H1 (cell line): ENCODE results near the gene AATK. TPM values are rescaled to one million over a fixed set of nuclear protein-coding genes. Genes with fewer than 3 reads are reported as not detected.

Experiments used
- CHD2 ChIP-seq: IDR thresholded peaks from 2 replicates; pipeline ENCODE4 v1.6.1; 2012; ENCODE audit warnings: low read length, improper control_type of control experiment
- NRF1 ChIP-seq: IDR thresholded peaks from 2 replicates; pipeline ENCODE4 v1.6.1; 2011; ENCODE audit warnings: mild to moderate bottlenecking, low read depth, low read length, improper control_type of control experiment
- PHF8 ChIP-seq: fragments of 200-600 bp; sonication (generic); conservative IDR thresholded peaks from 2 replicates; pipeline ENCODE4 v1.7.1; 2012; ENCODE audit warnings: low read depth, mild to moderate bottlenecking, inconsistent platforms, low read length, moderate library complexity
- SIN3A ChIP-seq, 2 experiments: IDR thresholded peaks in 1 of 2; conservative IDR thresholded peaks in 1 of 2; 2 replicates each; pipeline ENCODE4 v1.6.1; 2011 to 2012; ENCODE audit warnings: low read length in 2 of 2, improper control_type of control experiment in 1 of 2, low read depth in 1 of 2, mild to moderate bottlenecking in 1 of 2
- SIRT6 ChIP-seq: IDR thresholded peaks from one replicate; pipeline ENCODE4 v1.7.1; 2012; ENCODE audit warnings: low read length, inconsistent platforms
- TAF7 ChIP-seq: optimal IDR thresholded peaks from 2 replicates; pipeline ENCODE3; 2011; ENCODE audit warnings: low read depth, mild to moderate bottlenecking, inconsistent platforms, low read length, moderate library complexity, borderline replicate concordance
- ZNF274 ChIP-seq: IDR thresholded peaks from 2 replicates; pipeline ENCODE4 v1.7.0; 2012; ENCODE audit warnings: low read length, borderline replicate concordance; ENCODE audit errors: extremely low read depth
- polyA plus RNA-seq, 7 experiments: library from polyadenylated mRNA; depleted of rRNA in 3 of 7; stranded (reverse) in 5 of 7; unstranded in 2 of 7; fragments of >200 nt in 5 of 7; fragments of 200-250 nt in 2 of 7; gene quantifications; 1 replicate in 5 of 7; 2 replicates in 1 of 7; 4 replicates in 1 of 7; pipeline versions ENCODE4 v1.2.1 to v1.2.3, GENCODE V29; 2011 to 2013; ENCODE audit warnings: missing spikeins in 2 of 7, mixed read lengths in 2 of 7
- total RNA-seq: library from RNA; stranded (reverse); fragmentation: NEBNext Ultra II Directional; extraction: Animal tissue kit (Norgen Biotek cat#: 25700); gene quantifications from 2 replicates; pipeline ENCODE4 v1.2.1, GENCODE V29; 2021
- TF ChIP-seq, protein P1 (sequence below): fragments of 300-600 bp; sonication (generic); IDR thresholded peaks from 2 replicates; pipeline ENCODE4 v1.7.1; 2012; ENCODE audit warnings: low read length, moderate library complexity, mild to moderate bottlenecking, inconsistent platforms; ENCODE audit not compliant: insufficient replicate concordance

The AATK gene
- total and polyA plus RNA-seq, 2 of the 8 experiments (the other 6 are each of a cell fraction or from before 2014, with no cell fraction given): 1.7 to 3.5 TPM

DNA sequence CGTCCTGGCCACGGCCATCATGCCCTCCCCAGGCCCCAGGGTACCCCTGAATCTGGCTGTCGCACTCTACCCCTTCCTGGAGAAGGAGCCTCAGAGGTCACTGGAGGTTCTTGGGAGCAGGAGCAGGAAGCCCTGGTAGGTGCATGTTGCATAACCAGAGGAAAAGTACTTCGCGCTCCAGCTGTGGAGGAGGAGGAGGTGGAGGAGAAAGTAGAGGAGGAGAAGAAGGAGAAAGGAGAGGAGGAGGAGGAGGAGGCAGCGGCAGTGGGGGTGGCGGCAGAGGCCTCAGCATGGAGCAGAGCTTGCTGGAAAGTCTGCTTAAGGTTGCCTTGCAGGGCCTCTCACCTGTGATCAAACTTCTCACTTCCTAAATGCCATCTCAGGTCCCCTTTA is 69.3 kb downstream of the AATK start (continued):
- TF ChIP-seq PHF8 (no peak), NRF1 (no peak), CHD2 (no peak), SIN3A (conservative IDR thresholded peaks at IDR 0.05 in 1 of 2, IDR thresholded peaks at IDR 0.05 in 1 of 2; ENCODE audit: low read depth in 1 of 2, low read length in 2 of 2) (no peak), TAF7 (no peak), ZNF274 (no peak), SIRT6 (no peak)
- TF ChIP-seq, protein P1, sequence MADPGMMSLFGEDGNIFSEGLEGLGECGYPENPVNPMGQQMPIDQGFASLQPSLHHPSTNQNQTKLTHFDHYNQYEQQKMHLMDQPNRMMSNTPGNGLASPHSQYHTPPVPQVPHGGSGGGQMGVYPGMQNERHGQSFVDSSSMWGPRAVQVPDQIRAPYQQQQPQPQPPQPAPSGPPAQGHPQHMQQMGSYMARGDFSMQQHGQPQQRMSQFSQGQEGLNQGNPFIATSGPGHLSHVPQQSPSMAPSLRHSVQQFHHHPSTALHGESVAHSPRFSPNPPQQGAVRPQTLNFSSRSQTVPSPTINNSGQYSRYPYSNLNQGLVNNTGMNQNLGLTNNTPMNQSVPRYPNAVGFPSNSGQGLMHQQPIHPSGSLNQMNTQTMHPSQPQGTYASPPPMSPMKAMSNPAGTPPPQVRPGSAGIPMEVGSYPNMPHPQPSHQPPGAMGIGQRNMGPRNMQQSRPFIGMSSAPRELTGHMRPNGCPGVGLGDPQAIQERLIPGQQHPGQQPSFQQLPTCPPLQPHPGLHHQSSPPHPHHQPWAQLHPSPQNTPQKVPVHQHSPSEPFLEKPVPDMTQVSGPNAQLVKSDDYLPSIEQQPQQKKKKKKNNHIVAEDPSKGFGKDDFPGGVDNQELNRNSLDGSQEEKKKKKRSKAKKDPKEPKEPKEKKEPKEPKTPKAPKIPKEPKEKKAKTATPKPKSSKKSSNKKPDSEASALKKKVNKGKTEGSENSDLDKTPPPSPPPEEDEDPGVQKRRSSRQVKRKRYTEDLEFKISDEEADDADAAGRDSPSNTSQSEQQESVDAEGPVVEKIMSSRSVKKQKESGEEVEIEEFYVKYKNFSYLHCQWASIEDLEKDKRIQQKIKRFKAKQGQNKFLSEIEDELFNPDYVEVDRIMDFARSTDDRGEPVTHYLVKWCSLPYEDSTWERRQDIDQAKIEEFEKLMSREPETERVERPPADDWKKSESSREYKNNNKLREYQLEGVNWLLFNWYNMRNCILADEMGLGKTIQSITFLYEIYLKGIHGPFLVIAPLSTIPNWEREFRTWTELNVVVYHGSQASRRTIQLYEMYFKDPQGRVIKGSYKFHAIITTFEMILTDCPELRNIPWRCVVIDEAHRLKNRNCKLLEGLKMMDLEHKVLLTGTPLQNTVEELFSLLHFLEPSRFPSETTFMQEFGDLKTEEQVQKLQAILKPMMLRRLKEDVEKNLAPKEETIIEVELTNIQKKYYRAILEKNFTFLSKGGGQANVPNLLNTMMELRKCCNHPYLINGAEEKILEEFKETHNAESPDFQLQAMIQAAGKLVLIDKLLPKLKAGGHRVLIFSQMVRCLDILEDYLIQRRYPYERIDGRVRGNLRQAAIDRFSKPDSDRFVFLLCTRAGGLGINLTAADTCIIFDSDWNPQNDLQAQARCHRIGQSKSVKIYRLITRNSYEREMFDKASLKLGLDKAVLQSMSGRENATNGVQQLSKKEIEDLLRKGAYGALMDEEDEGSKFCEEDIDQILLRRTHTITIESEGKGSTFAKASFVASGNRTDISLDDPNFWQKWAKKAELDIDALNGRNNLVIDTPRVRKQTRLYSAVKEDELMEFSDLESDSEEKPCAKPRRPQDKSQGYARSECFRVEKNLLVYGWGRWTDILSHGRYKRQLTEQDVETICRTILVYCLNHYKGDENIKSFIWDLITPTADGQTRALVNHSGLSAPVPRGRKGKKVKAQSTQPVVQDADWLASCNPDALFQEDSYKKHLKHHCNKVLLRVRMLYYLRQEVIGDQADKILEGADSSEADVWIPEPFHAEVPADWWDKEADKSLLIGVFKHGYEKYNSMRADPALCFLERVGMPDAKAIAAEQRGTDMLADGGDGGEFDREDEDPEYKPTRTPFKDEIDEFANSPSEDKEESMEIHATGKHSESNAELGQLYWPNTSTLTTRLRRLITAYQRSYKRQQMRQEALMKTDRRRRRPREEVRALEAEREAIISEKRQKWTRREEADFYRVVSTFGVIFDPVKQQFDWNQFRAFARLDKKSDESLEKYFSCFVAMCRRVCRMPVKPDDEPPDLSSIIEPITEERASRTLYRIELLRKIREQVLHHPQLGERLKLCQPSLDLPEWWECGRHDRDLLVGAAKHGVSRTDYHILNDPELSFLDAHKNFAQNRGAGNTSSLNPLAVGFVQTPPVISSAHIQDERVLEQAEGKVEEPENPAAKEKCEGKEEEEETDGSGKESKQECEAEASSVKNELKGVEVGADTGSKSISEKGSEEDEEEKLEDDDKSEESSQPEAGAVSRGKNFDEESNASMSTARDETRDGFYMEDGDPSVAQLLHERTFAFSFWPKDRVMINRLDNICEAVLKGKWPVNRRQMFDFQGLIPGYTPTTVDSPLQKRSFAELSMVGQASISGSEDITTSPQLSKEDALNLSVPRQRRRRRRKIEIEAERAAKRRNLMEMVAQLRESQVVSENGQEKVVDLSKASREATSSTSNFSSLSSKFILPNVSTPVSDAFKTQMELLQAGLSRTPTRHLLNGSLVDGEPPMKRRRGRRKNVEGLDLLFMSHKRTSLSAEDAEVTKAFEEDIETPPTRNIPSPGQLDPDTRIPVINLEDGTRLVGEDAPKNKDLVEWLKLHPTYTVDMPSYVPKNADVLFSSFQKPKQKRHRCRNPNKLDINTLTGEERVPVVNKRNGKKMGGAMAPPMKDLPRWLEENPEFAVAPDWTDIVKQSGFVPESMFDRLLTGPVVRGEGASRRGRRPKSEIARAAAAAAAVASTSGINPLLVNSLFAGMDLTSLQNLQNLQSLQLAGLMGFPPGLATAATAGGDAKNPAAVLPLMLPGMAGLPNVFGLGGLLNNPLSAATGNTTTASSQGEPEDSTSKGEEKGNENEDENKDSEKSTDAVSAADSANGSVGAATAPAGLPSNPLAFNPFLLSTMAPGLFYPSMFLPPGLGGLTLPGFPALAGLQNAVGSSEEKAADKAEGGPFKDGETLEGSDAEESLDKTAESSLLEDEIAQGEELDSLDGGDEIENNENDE: no peak
- TF ChIP-seq, all 59 proteins: peak for 0
